ENCODE data around the gene ATMIN.

GRCh38 chr16:81073560-81074330 is 38.1 kb downstream of the ATMIN start:
- TF ChIP-seq BACH1 (IDR thresholded peaks at IDR 0.05; ENCODE audit: borderline replicate concordance) (no peak), HCFC1 (IDR thresholded peaks at IDR 0.05; ENCODE audit: low read length) (no peak), PBX3 (IDR thresholded peaks at IDR 0.05; ENCODE audit: insufficient replicate concordance, low read depth, low read length) (no peak), TCF12 (IDR thresholded peaks at IDR 0.05; ENCODE audit: low read depth, low read length) (no peak), POLR2AphosphoS5 (IDR thresholded peaks at IDR 0.05; ENCODE audit: low read length) (no peak), RAD51 (IDR thresholded peaks at IDR 0.05) (no peak), DPF2 (IDR thresholded peaks at IDR 0.05) (no peak), CTCF (IDR thresholded peaks at IDR 0.05 in 2 of 3, conservative IDR thresholded peaks at IDR 0.05 in 1 of 3; ENCODE audit: control insufficient read depth in 2 of 3, extremely low read depth in 1 of 3, insufficient read depth in 1 of 3, low read depth in 3 of 3, low read length in 3 of 3) (no peak), NFIC (IDR thresholded peaks at IDR 0.05; ENCODE audit: low read depth, low read length) (no peak), POLR2A (IDR thresholded peaks at IDR 0.05; ENCODE audit: low read depth, low read length) (no peak)
- TF ChIP-seq, protein P1, sequence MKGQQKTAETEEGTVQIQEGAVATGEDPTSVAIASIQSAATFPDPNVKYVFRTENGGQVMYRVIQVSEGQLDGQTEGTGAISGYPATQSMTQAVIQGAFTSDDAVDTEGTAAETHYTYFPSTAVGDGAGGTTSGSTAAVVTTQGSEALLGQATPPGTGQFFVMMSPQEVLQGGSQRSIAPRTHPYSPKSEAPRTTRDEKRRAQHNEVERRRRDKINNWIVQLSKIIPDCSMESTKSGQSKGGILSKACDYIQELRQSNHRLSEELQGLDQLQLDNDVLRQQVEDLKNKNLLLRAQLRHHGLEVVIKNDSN (IDR thresholded peaks at IDR 0.05; ENCODE audit: borderline replicate concordance, extremely low read length, insufficient read depth, low read depth, low read length): no peak
